Rectal smooth muscle tissue (tissue), 1 donor: Measurements from ENCODE around the gene ANTXRL.
"Not testable (repeated sequence)": the region's sequence is repeated elsewhere in the genome, so short reads cannot be mapped to it uniquely, and the experiment has no call there.

Experiments
- H3K27ac ChIP-seq: one replicate; pipeline ENCODE4 v1.7.0; 2013; ENCODE audit warnings: low read depth, low read length, inconsistent platforms
- H3K27me3 ChIP-seq: one replicate; pipeline ENCODE4 v1.7.0; 2013; ENCODE audit warnings: low read length; ENCODE audit not compliant: control insufficient read depth, insufficient read depth
- H3K36me3 ChIP-seq: one replicate; pipeline ENCODE4 v1.7.0; 2013; ENCODE audit warnings: low read length; ENCODE audit not compliant: control insufficient read depth, insufficient read depth
- H3K4me1 ChIP-seq: one replicate; pipeline ENCODE4 v1.7.0; 2013; ENCODE audit warnings: low read length; ENCODE audit not compliant: control insufficient read depth, insufficient read depth
- H3K4me3 ChIP-seq: one replicate; pipeline ENCODE4 v1.7.0; 2013; ENCODE audit warnings: low read length
- H3K9ac ChIP-seq: one replicate; pipeline ENCODE4 v1.7.0; 2013; ENCODE audit warnings: low read length

ANTXRL gene

DNA sequence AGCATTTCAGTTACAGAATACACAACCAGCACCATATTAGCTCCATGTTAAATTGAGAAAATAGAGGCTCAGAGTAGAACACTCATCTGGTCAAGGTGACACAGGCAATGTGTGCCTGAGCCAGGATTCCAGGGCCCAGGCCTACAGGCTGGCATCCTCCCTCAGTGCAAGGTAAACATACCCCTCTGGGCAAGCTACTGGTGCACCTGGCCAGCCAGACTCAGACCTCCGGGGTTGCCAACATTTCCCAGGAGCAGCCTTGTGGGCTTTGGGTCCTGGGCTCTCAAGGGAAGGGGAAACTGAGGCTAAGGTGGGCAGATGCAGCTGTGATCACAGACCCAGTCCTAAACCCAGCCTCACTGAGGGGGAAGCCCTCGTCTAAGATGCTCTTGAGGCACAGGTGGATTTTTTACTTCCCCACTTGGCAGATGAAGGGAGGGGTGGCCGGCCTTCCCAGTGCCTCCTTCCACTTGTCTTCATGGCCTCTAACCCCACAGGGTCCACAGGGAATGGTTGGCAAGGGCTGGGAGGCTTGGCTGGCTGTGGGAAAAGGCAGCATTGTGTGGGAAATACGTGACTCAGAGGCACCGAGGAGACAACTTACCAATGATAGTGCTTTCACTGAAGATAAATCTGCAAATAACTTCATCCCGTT is 23.8 kb upstream of the ANTXRL start:
- H3K27ac ChIP-seq, H3K4me3 ChIP-seq, H3K36me3 ChIP-seq, H3K27me3 ChIP-seq, H3K9ac ChIP-seq, H3K4me1 ChIP-seq: not testable (repeated sequence)

DNA sequence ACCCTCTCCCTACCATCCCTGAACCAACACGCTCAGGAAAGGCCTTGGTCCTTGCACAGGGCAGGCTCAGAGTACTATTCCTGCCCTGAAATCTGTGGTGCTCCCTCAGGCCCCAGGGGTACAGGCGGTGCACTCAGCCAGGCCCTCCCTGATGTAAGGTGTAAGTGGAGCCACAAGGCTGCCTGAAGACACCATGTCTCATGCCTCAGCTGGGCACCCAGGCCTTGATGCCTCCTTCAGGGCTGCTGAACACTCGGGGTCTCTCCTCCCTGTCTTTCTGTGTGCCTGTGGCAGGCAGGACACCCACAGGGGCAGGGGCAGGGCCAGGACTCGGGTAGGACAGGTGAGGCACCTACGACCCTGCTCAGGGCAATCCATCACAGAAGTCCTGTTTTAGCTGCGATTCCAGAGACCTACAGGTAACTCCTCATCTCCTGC is 22.9 kb upstream of the ANTXRL start:
- no peak overlapping the region for H3K9ac ChIP-seq
- H3K4me1 ChIP-seq: no peaks in the 10 kb centered on the region
- no peaks in the 10 kb centered on the region for H3K36me3 ChIP-seq
- H3K27ac ChIP-seq: no peak overlapping the region
- H3K27me3 ChIP-seq: no peaks in the 10 kb centered on the region
- no peak overlapping the region for H3K4me3 ChIP-seq

DNA sequence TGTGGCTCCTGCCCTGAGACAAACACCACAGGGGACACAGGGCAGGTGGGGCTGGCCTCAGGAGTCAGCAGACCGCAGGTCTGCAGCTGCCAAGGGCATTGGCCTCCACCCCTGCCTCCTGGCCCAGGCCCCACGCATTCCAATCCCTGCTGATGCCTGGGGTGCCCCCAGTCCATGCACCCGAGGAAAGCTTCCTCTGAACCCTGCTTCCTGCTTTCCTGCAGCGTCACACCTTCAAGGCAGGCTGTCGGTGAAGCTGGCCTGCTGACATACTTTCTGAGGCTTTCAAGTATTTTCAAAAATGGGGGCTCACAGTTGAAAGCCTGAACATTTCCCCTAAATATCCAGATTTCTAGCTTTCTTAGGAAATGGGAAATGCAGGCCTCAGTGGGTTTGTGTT is 22.5 kb upstream of the ANTXRL start:
- H3K27ac ChIP-seq: no peak overlapping the region
- no peaks in the 10 kb centered on the region for H3K36me3 ChIP-seq
- H3K27me3 ChIP-seq: no peaks in the 10 kb centered on the region

DNA sequence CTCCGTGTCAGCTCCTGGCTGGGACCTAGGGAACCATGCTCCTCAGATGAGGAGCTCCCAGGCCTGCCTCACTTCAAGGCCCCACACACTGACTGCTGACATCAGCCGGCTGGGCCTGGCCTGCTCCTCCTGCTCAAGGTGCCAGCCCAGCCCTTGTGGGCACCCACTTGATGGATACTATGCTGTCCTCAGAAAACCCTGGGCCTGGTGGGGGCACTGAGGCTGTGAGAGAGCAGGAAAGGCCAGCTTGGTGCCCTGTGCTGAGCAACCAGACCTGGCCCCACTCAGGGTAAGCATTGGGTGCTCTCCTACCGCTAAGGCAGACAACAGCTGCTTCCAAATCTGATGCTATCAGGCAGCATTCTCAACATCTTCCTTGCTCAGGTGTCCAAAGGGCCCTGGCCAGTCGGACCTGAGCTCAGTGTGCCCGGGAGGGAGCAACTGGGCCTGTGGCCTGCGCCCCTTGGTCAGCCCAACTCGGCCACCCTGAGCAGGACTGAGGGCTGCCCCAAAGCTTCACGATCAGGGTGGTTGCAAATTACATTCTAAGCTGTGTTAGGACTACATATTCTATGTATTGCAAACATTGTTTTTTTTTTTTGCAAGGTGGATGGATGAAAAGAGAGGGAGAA is 21.9 kb upstream of the ANTXRL start:
- Histone ChIP-seq H3K4me1 (no peaks in the 10 kb centered on the region), H3K36me3 (no peaks in the 10 kb centered on the region), H3K27me3 (no peaks in the 10 kb centered on the region), H3K27ac (no peak overlapping the region), H3K4me3 (no peak overlapping the region), H3K9ac (no peak overlapping the region)

More for the DNA sequence above, 22.5 kb upstream of the ANTXRL start:
- H3K9ac ChIP-seq: no peak overlapping the region
- H3K4me1 ChIP-seq: no peaks in the 10 kb centered on the region
- H3K4me3 ChIP-seq: no peak overlapping the region

DNA sequence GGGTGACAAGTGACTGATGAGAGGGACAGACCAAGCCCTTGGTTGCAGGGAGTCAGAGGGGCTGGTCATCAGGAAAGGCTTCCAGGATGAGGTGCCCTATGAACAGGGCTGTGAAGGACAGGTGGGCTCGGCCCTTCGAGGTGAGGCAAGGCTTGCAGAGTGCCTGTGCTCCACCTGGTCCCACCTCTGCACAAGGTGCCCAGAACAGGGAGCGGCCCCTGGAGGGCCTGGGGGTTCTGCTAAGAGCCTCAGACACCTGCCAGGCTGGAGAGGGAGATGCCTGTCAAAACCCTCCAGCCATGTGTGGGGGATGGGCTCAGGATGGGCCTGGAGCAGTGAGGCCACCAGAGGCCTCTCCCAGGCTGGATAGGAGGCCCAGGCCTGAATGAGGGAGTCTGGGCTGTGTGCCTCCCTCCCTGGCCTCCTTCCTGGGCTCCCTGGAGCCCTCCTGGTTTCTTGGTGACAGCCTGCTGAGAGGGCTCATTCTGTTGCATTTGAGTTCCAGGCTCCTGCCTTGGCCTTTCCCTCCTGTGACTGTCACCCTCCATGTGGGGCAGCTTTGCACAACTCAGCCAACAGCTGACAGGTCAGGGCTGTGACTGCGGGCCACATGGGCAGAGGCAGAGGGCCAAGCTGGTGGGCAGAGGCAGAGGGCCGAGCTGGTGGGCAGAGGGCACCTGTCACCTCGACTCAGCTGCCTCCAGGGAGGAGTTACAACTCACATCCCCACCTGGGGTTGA is 21.1 kb upstream of the ANTXRL start:
- H3K4me3 ChIP-seq, H3K9ac ChIP-seq, H3K27me3 ChIP-seq, H3K4me1 ChIP-seq, H3K36me3 ChIP-seq, H3K27ac ChIP-seq: not testable (repeated sequence)

DNA sequence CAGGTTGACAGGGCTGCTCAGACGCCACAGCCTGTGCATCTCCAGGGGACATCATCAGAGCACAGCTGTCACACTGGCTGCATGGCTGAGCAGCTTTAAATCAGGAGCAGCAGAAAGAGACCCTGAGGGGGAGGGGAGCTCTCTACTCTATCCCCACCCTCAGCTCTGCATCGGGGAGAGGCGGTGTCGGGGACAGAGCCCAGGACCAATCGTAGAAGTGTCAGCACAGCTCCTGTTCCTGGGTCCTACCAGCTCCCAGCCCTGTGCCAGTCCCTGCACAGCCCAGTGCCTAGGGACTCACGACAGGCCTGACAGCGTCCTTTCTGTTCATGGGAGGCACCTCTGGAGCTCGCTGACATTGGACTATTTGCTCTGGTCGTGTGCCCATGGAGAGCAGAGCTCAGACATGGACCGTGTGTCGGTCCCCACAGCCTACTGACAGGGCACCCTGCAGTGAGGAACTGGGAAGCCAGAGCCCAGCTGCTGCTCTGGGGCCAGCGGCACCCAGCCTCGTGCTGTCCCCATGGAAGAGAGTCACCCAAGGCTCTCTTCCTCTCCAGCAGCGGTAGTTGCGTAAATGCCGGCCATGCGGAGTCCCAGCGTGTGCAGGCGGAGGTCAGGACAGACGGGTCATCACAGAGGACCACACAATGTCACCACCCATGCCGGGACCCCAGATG is 20.4 kb upstream of the ANTXRL start:
- Histone ChIP-seq H3K4me3 (no peak overlapping the region), H3K36me3 (no peaks in the 10 kb centered on the region), H3K27me3 (no peaks in the 10 kb centered on the region), H3K4me1 (no peaks in the 10 kb centered on the region), H3K27ac (no peak overlapping the region), H3K9ac (no peak overlapping the region)

DNA sequence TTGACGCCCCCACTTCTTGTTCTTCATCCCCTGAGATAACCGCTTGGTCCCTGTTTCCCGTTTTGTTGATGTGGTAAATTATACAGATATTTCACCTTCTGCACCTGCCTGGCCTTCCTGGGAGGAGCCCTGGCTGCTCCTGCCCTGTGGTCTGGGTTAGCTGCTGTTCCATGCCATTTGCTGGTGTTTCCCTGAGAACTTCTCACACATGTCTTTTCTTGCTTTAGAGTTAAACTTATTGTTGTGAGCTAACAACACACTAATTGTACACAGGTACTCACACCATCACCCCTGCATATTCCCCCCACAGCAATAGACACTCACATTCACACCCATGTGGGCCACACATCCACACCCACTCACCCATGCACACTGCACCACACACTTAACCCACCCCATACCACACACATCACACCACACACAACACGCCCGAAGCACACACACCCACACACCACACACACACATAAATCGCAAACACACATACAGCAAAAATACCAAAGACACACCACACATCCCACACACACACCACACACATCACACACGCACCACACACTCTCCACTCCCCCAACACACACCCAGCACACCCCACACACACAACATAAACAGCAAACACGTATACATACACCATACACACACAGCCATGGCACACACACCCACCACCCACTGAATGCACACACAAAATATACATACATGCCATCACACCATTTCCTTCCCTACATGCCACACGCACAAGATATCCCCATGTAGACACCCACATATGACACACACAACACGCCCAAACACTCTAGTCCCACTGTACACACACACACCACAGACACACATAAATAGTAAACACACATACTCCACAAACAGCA is 19.4 kb upstream of the ANTXRL start:
- Histone ChIP-seq H3K27me3 (no peaks in the 10 kb centered on the region), H3K4me1 (no peaks in the 10 kb centered on the region), H3K9ac (no peak overlapping the region), H3K4me3 (no peak overlapping the region), H3K27ac (no peak overlapping the region), H3K36me3 (no peaks in the 10 kb centered on the region)

DNA sequence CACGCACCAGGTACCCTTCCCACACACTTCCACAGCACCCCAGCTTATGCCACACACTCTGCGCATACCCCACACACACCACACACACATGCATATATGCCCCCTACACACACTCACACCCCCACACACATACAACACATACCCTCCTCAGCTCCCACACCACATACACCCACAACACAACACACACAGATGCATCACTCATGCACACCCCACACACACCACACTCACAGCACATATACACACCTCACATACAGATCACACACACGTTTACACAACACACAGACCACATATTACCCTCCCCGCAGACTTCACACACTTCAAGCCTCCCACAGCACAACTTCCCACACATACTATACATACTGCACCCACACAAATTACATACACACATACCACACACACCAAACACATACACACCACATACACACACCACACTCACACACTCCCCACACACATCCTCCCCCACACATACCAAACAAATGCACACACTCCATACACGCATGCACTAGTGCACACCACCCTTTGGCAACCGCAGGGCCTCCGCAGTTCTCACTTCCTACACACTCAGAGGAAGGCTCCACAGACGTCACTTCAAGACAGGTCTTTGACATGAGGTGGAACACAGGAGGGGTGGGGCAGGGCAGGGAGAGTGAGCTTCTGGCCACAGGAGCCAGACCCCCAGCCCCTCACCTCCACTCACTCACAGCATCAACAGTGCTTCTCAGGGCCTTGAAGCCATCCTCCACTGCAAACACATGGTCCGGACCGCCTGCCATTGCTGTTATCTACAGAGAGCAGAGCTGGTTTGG is 18.5 kb upstream of the ANTXRL start:
- no peaks in the 10 kb centered on the region for H3K4me1 ChIP-seq
- H3K27me3 ChIP-seq: no peaks in the 10 kb centered on the region
- no peak overlapping the region for H3K27ac ChIP-seq
- peak overlapping the region; percentile 24 for H3K4me3 ChIP-seq
- H3K36me3 ChIP-seq: no peaks in the 10 kb centered on the region
- no peak overlapping the region for H3K9ac ChIP-seq

DNA sequence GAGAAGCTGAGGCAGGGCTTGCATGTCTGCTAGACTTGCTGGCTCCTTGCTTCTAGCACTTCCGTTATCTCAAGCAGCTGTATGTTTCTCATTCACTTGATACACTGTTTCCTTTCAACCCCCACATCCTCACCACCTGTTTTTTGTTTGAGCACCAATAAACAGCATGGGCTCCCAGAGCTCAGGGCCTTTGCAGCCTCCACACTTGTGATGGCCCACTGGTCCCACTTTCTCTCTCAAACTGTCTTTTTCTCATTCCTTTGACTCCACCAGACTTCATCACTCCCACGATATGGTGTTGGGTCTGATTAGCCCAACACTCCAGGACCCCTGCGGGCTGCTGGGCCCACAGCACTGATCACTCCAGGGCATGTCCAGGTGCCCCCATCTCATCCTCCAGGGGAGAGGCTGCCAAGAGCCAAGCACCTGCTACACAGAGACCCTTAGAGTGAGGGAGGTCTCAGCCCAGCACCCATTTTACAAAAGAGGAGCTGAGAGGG is 17.2 kb upstream of the ANTXRL start:
- not testable (repeated sequence) for H3K27ac ChIP-seq, H3K9ac ChIP-seq, H3K4me1 ChIP-seq, H3K4me3 ChIP-seq, H3K27me3 ChIP-seq, H3K36me3 ChIP-seq

DNA sequence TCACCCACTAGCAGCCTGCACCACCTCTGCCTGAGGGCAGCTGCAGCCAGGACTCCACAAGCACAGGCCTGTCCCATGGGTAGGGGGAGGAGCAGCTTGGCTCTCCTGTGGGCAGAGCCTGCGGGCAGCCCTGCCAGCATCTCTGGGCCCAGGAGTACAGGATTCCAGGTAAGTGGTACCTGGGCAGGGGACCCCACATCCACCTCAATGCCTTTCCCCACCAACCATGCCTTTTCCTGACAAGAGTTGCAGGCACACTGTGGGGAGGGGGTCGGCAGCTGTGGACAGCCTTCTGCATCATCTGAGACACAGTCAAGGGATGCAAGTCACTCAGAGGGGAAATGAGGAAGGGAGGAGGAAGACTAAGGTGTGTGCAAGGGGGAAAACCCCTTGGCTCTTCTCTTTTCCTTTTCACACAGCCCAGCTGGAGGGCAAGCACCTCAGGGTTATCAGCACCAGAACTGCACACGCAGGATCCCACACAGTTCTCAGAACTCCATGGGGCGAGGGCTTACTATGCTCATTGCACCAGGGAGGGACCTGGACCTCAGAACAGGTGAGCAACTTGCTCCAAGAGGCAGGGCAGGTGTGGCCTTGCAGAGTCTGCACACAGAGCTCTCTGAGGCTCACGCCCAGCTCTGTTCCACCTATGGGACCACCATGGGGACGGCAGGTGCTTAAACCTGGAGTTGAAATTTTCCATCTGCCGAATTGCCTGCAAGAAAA is 16.5 kb upstream of the ANTXRL start:
- Histone ChIP-seq H3K36me3 (no peaks in the 10 kb centered on the region), H3K9ac (no peak overlapping the region), H3K27me3 (no peaks in the 10 kb centered on the region), H3K4me3 (no peak overlapping the region), H3K27ac (no peak overlapping the region), H3K4me1 (no peaks in the 10 kb centered on the region)
